NCI-H2196 (cell line): ENCODE results near the gene LBHD1.
A peak's percentile ranks its signal among the peaks of the same experiment; 100 is the strongest.
"Not testable (repeated sequence)": the region's sequence is repeated elsewhere in the genome, so short reads cannot be mapped to it uniquely, and the experiment has no call there.

ENCODE experiments used
- DNase-seq: peaks from one replicate; lab custom pipeline; 2025; ENCODE audit not compliant: unreplicated experiment; lab: John Stamatoyannopoulos, UW

The LBHD1 gene

DNA sequence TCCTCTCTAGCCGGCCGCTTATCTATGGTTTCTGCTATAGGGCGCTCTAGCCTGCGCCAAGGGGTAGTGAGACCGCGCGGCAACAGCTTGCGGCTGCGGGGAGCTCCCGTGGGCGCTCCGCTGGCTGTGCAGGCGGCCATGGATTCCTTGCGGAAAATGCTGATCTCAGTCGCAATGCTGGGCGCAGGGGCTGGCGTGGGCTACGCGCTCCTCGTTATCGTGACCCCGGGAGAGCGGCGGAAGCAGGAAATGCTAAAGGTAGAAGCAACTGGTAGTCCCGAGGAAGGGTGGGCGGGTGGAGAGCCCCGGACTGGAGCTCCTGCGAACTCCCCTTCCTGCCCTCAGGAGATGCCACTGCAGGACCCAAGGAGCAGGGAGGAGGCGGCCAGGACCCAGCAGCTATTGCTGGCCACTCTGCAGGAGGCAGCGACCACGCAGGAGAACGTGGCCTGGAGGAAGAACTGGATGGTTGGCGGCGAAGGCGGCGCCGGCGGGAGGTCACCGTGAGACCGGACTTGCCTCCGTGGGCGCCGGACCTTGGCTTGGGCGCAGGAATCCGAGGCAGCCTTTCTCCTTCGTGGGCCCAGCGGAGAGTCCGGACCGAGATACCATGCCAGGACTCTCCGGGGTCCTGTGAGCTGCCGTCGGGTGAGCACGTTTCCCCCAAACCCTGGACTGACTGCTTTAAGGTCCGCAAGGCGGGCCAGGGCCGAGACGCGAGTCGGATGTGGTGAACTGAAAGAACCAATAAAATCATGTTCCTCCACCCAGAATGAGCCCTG lies at the start of gene LBHD1, which contains the start of gene UQCC3:
TSS of gene LBHD1 (minus strand) at position 660 of the 782 bp plus-strand sequence. CDS start 2,236 bp downstream, outside the sequence.
TSS of gene UQCC3 (plus strand) at position 66 of the 782 bp plus-strand sequence. CDS start at position 139, 73 bp downstream.
- DNase-seq = peak; percentile 81

DNA sequence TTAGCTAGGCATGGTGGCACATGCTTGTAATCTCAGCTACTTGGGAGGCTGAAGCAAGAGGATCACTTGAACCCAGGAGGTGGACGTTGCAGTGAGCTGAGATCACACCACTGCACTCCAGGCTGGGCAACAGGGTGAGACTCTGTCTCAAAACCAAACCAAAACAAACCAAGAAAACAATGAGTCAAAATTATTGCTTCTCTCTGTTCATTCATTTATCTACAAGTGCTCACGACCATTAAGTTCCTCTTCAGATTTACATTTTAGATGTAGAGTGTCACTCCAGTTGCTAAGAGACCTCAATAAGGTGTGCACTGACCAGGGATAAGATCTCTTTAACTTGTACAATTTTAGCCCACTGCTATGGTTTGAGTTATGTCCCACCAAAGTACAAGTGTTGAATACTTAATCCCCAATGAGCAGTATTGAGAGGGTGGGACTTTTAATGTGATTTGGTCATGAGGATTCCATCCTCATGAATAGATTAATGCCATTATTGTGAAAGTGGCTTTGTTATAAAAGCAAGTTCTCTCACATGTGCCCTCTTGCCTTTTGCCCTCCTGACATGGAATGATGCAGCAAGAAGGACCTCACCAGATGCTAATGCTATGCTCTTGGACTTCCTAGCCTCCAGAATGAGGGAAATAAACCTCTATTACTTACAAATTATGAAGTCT lies 47.4 kb upstream of the LBHD1 start:
- no peak for DNase-seq

DNA sequence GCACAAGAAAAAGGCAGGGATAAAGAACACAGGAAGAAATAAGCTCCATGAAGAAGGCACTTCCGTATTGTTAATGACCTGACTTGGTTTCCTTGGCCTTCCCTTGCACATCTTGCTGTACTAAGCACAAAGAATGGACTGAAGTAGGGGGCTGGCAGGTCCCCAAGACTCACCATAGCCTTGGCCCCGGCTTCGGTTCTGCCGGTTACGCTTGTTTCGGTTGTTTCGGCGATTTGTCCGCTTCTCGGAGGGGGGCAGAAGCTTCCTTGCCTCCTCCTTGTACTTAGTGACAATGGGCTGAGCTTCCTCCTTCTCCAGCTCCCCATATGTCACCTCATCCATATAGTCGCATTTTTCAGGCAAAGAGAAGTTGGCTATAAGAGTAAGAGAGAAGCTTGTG lies 44.7 kb upstream of the LBHD1 start:
- no peak for DNase-seq

DNA sequence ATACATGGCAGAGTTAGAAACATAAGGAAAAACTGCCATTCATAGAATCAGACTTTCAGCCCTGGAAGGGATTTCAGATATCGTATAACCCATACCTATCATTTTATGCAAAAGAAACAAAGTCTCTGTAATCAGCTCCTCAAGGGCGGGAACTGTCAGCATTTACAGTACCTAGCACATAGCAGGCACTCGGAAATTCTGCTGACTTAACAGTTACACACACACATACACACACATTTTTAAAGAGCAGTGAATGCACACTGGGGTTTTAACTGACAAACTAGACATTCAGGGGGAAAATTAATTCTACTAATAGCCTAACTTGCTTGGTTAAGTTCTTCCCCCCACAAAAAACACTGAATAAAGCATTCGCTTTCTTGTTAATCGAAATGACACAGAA lies 44.1 kb upstream of the LBHD1 start:
- DNase-seq = no peak

DNA sequence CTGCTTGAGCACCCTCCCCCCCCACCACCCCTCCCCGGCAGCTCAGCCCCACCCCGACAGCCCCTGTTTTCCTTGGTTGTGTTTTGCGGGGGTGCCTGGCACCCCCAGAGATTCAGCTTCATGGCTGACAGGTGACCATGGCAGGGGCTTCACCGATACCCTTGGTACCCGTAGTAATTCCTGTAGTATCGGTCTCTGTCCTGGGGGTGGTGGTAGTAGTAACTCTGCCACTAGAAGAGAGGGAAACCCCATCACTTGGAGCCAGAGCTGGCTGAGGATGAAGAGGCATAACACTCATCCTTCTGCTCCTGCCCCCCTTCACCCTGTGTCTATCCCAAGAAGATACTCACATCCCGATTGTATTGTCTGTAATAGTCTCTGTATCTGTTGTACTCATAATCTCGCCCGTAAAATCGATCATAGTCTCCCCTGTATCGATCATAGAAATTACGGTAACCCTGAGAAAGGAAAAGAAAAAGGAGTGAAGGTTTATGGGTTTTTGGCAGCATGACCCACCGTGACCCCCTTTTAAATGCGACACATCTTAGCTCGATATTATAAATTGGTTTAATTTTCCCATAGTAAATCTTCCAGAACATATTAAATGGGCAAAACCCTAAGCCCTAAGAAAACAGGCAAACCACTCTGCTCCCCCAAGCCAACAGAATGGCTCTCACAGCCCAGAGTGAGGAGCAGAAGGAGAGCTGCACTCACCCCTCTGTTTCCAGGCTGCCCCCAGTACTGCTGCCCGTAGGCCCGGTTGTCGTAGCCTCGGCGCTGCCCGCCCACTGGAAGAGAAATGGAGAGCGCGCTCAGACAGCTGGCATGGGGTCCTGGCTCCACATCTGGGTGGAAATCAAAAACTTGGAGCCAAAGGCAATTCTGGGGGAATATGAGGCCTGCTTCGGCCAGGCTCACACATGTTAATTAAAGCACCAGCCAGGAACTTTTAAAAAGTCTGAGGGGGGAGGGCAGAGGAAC lies 43.4 kb upstream of the LBHD1 start:
- DNase-seq = no peak

DNA sequence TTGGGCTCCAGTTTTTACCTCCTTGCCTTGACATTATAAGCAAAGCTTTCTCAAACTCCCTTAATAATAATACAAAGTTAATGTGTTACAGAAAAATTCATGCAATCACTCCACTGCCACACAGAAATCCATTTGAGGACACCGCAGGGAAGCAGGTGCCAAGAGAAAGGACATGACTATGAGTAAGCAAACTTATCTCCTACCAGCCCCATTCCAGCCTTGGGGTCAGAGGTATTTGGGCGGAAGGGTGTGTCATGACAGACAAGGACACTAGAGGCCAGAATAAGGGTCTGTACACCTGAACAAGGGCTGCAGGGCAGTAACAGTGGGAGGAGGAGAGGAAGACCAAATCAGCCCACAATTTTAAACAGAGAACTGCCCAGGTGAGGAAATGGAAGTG lies 41.3 kb upstream of the LBHD1 start:
- DNase-seq = no peak

DNA sequence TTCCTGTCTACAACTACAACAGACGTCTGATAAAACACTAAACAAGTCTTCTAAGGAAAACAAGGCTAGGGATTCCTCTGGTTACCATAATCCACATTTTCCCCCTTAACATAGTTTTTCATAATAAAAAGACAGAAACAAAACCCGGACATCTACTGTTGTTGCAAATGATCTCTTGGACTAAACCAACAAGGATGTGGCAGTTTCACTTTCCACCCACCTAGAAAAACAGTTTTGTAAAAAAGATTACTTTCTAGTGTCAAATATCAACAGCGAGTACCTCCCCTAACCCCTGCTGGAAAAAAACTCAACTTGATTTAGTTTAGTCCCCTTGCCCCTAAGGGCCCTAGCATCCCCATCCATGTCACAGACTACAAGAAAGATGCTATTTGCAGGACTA lies 40.8 kb upstream of the LBHD1 start:
- DNase-seq = no peak

DNA sequence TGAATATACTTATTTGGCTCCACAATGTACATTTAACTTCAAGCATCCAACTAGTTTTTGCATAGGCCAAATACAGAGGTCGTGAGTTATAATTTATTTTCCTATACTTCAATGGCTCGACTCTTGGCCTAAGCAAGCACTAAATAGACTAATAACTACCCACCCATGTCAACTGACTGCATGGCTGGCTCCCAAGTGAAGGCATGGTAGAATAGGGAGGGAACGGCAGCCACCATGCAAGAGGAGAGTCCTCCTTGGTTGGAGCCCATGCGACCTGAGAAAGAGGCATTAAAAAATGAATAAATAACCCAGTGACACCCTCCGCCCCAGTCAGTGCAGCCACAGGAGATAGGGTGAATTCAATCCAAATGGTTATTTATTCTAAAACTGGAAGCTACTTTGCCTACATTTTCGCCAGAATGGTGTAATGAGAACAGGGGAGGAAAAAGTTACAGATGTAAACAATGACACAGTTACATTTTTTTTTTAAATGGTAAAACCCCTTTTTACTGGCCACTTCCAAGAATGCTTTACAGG lies 40.3 kb upstream of the LBHD1 start:
- DNase-seq = no peak

DNA sequence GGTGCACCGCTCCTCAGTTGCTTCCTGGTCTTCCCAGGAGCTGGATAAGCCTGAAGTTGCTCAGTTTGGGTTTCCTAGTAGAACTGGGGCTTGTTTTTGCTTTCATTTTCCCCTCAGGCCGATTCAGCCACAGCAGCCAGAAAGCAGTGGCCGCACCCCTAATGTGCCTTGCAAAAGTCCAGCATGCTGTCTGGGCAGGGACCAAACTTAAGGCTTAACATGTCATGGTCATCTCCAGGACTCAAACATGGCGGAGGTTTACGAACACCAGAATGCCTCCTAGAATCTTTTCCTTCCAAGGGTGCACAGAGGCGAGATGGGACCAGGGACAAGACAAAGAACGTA lies 37.9 kb upstream of the LBHD1 start:
- DNase-seq = peak; percentile 57

DNA sequence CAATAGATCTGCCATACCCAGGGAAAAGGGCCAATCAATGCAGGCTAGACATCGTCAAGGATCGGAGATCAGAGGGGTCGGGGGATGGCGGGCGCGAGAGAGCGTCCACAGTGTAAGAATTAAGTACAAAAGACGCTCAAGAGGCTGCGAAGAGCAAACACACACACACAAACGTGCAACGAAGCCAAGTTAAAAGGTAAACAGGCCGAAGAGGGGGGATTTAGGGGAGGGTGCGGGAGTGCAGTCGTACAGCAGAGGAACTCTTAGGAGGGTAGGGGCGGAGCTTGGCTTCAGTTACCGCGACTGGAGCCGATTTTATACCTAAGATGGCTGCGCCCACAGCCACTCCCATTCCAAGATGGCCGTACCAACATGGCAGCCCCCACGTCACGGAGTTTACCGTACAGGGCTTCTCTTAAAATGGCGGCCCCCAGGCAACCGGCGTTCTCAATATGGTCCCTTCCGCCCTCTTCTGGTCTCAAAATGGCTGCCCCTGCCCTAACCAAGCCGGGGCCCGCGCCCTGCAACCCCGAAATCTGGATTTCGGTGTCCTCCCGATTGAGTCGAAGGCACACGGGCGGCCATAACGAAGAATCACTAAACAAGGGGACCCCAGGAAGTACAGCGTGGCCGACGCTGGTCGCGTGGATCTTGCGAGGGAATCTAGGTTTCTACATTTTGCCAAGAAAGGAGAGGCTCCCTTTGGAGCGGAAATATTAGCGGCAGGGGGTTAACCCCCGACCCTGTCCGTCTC lies 37.4 kb upstream of the LBHD1 start:
- peak; percentile 99 for DNase-seq

DNA sequence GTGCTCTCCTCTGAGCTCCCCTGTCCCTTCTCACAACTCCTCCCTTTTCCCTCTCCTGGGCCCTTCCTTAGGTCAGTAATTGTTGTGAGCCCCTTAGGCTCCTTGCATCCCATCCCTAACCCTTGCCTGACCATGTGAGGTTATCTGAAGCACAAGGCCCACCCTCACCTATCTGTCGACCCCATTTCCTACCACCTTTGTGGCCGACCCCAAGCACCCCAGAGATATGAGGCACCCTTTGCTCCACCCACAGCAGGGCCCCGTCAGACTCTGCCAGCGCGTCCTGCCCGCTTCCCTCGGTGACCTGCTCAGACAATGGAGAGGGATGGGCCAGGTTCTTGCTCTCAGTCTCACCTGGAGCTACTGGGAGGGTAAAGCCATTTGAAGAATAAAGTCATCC lies 36.7 kb upstream of the LBHD1 start:
- no peak for DNase-seq

DNA sequence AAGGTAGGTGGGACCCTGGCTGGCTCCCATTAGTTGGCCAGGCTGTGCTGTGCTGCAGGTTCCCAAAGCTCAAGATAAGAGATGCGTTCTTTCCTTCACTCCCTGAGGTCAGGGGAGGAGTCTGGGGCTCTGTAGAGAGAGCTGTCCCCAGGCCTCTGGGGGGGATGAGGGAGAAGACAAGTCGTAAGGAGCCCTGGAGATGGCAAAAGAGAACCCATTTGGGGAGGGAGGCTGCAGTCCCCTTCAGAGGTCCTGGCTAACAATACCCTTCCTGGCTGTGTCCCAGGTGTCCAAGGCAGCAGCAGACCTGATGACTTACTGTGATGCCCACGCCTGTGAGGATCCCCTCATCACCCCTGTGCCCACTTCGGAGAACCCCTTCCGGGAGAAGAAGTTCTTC lies 36.3 kb upstream of the LBHD1 start:
- no peak for DNase-seq

DNA sequence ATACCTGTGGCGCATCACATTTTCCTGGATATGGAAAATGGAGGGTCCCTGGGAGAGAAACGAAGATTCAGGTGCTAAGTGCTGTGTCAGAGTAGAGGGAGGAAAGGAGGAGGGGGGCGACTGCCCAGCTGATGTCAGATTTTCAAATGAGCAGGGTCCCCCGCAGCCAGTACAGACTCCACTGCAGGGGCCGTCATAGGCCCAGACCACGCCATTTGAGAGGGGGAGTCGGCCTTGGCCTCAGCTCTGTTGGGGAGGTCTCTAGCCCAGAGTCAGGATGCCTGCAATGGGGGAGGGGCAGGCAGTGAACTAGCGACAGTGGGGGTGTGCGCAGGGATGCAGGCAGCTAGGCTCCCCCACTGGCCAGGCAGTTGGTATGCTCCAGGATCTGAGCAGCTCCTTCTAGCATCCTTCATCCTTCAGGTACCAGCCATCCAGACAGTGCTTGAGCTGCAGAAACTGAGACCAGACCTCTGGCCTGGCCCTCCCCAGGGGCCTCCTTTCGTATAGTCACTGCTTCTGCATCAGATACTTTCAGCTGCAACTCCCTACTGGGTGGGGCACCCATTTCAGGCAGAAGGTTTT lies 35.3 kb upstream of the LBHD1 start, which contains the start of the genes BSCL2 and GNG3:
TSS of gene BSCL2 (minus strand) at position 148 of the 585 bp plus-strand sequence. CDS start 229 bp downstream, outside the sequence.
TSS of gene GNG3 (plus strand) at position 400 of the 585 bp plus-strand sequence. CDS start 620 bp downstream, outside the sequence.
- peak; percentile 19 for DNase-seq

DNA sequence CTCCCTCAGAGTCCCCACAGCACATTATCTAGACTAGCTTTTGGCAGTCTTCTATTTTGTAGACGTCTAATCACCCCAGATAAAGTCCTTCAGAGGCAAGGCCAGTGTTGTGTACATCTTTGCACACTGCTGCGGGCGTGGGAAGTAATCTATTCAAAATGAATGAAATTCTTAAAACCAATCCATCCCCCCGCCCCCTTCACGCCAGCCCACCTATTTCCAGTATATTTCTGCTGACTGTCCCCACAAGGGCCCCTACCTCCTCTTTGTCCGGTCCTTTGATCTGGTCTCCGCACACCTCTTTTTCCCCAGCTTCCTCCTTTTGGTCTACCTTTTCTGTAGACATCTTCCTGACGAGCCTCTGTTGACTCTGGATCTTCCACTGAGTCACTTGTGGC lies 34.8 kb upstream of the LBHD1 start:
- DNase-seq = no peak

DNA sequence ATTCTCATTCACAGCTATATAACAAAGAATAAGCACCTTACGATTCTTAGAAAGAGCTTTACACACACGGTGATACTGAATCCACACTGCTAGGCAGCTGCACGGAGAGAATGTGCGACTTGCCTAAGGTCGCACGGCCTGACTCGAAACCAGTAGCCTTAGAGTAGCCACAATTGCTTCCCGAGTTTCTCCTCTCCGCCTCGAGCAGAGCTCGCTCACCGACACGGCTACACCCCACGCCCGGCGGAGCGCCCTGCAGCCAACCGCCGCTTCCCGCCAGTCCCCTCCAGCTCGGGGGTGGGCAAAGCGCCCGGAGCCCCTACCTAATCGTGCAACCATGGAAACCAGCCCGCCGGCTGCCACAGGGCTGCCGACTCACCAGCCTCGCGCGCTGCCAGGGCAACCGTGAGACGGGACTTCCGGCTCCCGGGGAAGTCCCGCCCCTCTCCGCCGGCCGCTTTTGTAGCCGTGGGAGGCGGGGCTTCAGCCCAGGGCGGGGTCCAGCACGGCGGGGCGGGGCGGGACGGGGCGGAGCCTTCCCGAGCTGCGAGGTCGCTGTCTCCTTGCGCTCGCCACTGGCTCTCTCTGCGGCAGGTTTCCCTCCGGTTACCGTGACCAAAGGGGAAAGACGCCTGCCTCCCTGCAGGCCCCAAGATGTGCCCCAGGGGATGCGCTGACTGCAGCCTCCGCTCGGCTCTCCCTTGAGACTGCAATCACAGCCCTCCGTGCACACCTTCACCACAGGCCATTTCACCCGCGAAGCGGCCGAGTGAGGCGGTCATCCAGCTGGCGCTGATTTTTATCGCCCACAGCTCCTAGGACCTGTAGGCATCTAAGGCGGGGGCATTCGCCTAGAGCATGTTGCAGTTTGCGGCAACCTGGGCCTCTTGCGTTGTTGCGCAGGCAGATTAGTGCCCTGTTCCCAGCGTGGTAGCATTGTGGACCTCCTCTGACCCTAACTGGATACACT lies 34.1 kb upstream of the LBHD1 start:
- peak; percentile 96 for DNase-seq

DNA sequence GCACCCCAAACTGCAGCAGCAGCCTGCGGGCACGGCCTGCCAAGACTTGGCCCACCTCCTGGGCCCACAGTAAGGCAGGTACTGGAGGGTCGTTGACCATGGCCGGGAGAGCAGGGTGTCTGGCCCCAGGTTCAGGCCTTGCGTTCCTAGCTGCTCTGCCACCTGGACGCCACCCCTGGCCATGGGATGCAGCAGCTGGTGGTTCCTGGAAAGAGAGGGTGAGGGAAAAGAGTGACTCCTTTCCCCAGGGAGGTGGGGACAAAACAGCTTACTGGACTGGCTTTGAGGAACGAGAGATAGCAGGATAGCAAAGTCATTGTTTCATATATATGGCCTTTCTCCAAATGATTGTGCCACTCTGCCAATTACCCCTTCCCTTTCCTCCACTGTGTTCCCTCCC lies 33.3 kb upstream of the LBHD1 start:
- peak; percentile 45 for DNase-seq

DNA sequence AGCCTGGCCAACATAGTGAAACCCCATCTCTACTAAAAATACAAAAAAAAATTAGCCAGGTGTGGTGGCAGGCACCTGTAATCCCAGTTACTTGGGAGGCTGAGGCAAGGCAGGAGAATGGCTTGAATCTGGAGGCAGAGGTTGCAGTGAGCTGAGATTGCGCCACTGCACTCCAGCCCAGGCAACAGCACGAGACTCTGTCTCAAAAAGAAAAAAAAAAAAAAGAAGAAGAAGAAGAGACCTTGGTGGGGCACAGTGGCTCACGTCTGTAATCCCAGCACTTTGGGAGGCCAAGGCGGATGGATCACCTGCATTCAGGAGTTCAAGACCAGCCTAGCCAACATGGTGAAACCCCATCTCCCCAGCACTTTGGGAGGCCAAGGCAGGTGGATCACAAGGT lies 31.9 kb upstream of the LBHD1 start:
- not testable (repeated sequence) for DNase-seq

DNA sequence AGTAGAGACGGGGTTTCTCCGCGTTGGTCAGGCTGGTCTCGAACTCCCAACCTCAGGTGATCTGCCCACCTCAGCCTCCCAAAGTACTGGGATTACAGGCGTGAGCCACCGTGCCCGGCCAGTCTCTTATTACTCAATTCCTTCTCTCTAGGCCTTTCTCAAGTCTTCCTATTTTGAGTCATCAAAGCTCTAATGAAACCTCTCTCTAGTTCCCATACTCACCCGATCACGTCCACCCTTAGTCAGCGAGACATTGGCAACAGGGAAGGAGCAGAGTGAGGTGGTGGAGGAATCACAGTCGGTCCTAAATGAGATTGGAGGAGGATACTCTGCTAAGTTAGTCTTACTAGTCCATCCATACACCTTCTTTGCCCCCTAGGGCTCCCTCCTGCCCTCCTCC lies 30.2 kb upstream of the LBHD1 start:
- no peak for DNase-seq
